Peyer's patch (tissue), 4 donors: Measurements from ENCODE around the gene ARHGAP28. TPM values are rescaled to one million over a fixed set of nuclear protein-coding genes. Genes with fewer than 3 reads are reported as not detected.

ENCODE experiments used
- DNase-seq, 3 donors: peaks; one replicate each; pipeline ENCODE4 v3.0.0-alpha.2; 2017 to 2019
- H3K27ac ChIP-seq, 4 donors: fragments of 200-600 bp; sonication (generic); one replicate each; pipeline ENCODE4 v1.5.1; 2016 to 2019
- H3K27me3 ChIP-seq, 2 donors: fragments of 200-600 bp; sonication (generic); one replicate each; pipeline ENCODE4 v1.5.1; 2019
- H3K36me3 ChIP-seq, 3 donors: fragments of 200-600 bp; sonication (generic); one replicate each; pipeline ENCODE4 v1.5.1; 2016 to 2019
- H3K4me1 ChIP-seq, 4 donors: fragments of 200-600 bp; sonication (generic); one replicate each; pipeline ENCODE4 v1.5.1; 2016 to 2019
- H3K4me3 ChIP-seq, 4 donors: fragments of 200-600 bp; sonication (generic); 1 replicate in 3 of 4; 2 replicates in 1 of 4; pipeline ENCODE4 v1.5.1; 2016 to 2019; ENCODE audit warnings: mild to moderate bottlenecking in 1 of 4
- H3K9me3 ChIP-seq, 4 donors: fragments of 200-600 bp; sonication (generic); one replicate each; pipeline ENCODE4 v1.5.1; 2016 to 2019; ENCODE audit warnings: mild to moderate bottlenecking in 1 of 4
- CTCF ChIP-seq, 6 experiments: fragments of 450-650 bp in 4 of 6; fragments of 200-600 bp in 2 of 6; sonication (generic) in 1 of 6; IDR thresholded peaks; one replicate each; pipeline ENCODE4 v1.5.1; 2017 to 2019; ENCODE audit warnings: antibody characterized with exemption in 6 of 6, mild to moderate bottlenecking in 3 of 6, moderate library complexity in 1 of 6
- POLR2A ChIP-seq, 2 donors: fragments of 450-650 bp; IDR thresholded peaks; one replicate each; pipeline ENCODE4 v1.5.1; 2017; ENCODE audit warnings: antibody characterized with exemption in 2 of 2, mild to moderate bottlenecking in 2 of 2, moderate library complexity in 2 of 2
- total RNA-seq, 4 donors: library from RNA; depleted of rRNA; stranded (reverse); fragments of >200 nt; gene quantifications; one replicate each; pipeline ENCODE4 v1.1.0, GENCODE V29; 2016

Gene ARHGAP28
- total RNA-seq = 10 to 100 TPM in 1 of 4 donors, 1 to 10 TPM in 3; 1.0 to 35.5 (median 3.3) TPM

GRCh38 chr18:6729247-6730091, at the start of gene ARHGAP28:
ARHGAP28 (plus strand) TSS chr18:6729716; CDS start chr18:6729822, 106 bp downstream.
- peak within 1 kb of the TSS; percentile 24 to 65 (median 46) for H3K4me3 ChIP-seq
- H3K4me1 ChIP-seq = no peaks in the 10 kb centered on the region
- peak; percentile 25 to 68 (median 66) for DNase-seq
- TF ChIP-seq POLR2A (IDR thresholded peaks at IDR 0.05) = no peak
- TF ChIP-seq CTCF (IDR thresholded peaks at IDR 0.05) = peak in 3 of 6 experiments; percentile 11 to 24 (median 21)
- peak within 1 kb of the TSS; percentile 49 to 84 (median 66) for H3K27ac ChIP-seq
- H3K27me3 ChIP-seq = no peaks in the 10 kb centered on the region
- H3K9me3 ChIP-seq = no peaks in the 10 kb centered on the region
- H3K36me3 ChIP-seq = no peaks in the 10 kb centered on the region

- no peak overlapping the region for H3K27ac ChIP-seq
- no peaks in the 10 kb centered on the region for H3K27me3 ChIP-seq
- no peak for DNase-seq
- TF ChIP-seq POLR2A (IDR thresholded peaks at IDR 0.05) = no peak
- TF ChIP-seq CTCF (IDR thresholded peaks at IDR 0.05) = no peak
- H3K4me3 ChIP-seq = no peak overlapping the region
- no peaks in the 10 kb centered on the region for H3K36me3 ChIP-seq
- no peaks in the 10 kb centered on the region for H3K9me3 ChIP-seq
- H3K4me1 ChIP-seq = no peaks in the 10 kb centered on the region
Measured at GRCh38 chr18:6681331-6681875, 48.1 kb upstream of the ARHGAP28 start.

- Histone ChIP-seq H3K27me3 (no peaks in the 10 kb centered on the region), H3K9me3 (no peaks in the 10 kb centered on the region), H3K36me3 (no peaks in the 10 kb centered on the region), H3K4me3 (no peak overlapping the region), H3K4me1 (no peaks in the 10 kb centered on the region), H3K27ac (no peak overlapping the region)
- no peak for DNase-seq
- no peak for TF ChIP-seq POLR2A (IDR thresholded peaks at IDR 0.05)
- no peak for TF ChIP-seq CTCF (IDR thresholded peaks at IDR 0.05)
Measured at GRCh38 chr18:6682437-6683111, 46.9 kb upstream of the ARHGAP28 start.

- DNase-seq = no peak
- Histone ChIP-seq H3K27me3 (no peaks in the 10 kb centered on the region), H3K4me1 (no peaks in the 10 kb centered on the region), H3K9me3 (no peaks in the 10 kb centered on the region), H3K36me3 (no peaks in the 10 kb centered on the region), H3K4me3 (no peak overlapping the region), H3K27ac (no peak overlapping the region)
- TF ChIP-seq POLR2A (IDR thresholded peaks at IDR 0.05) = no peak
- no peak for TF ChIP-seq CTCF (IDR thresholded peaks at IDR 0.05)
Measured at GRCh38 chr18:6683112-6683876, 46.2 kb upstream of the ARHGAP28 start.

GRCh38 chr18:6687676-6688075, 41.8 kb upstream of the ARHGAP28 start:
- Histone ChIP-seq H3K4me3 (no peak overlapping the region), H3K4me1 (no peaks in the 10 kb centered on the region), H3K9me3 (no peaks in the 10 kb centered on the region), H3K27ac (no peak overlapping the region), H3K36me3 (no peaks in the 10 kb centered on the region), H3K27me3 (no peaks in the 10 kb centered on the region)
- TF ChIP-seq POLR2A (IDR thresholded peaks at IDR 0.05) = no peak
- TF ChIP-seq CTCF (IDR thresholded peaks at IDR 0.05) = no peak
- DNase-seq = no peak
